Spleen (tissue), 13 donors: ENCODE results near the gene MAGEA1. TPM values are rescaled to one million over a fixed set of nuclear protein-coding genes. Genes with fewer than 3 reads are reported as not detected.
"Not testable (repeated sequence)": the region's sequence is repeated elsewhere in the genome, so short reads cannot be mapped to it uniquely, and the experiment has no call there.

Experiments
- DNase-seq: peaks from one replicate; pipeline ENCODE4 v3.0.0-alpha.2; 2020
- H3K27ac ChIP-seq, 8 donors: fragments of 200-600 bp; sonication (generic) in 7 of 8; 1 replicate in 4 of 8; 2 replicates in 4 of 8; pipeline versions ENCODE4 v1.5.0 to v1.8.0; 2016 to 2021; ENCODE audit warnings: inconsistent platforms in 4 of 8, mild to moderate bottlenecking in 4 of 8, moderate library complexity in 1 of 8
- H3K27me3 ChIP-seq, 7 donors: fragments of 200-600 bp; sonication (generic) in 6 of 7; replicated peaks in 1 of 7; 1 replicate in 4 of 7; 2 replicates in 3 of 7; pipeline versions ENCODE4 v1.5.0 to v1.8.0; 2016 to 2021; ENCODE audit warnings: inconsistent platforms in 3 of 7, mild to moderate bottlenecking in 1 of 7
- H3K36me3 ChIP-seq, 6 donors: fragments of 200-600 bp; sonication (generic) in 5 of 6; 1 replicate in 4 of 6; 2 replicates in 2 of 6; pipeline versions ENCODE4 v1.5.0 to v1.8.0; 2016 to 2021; ENCODE audit warnings: inconsistent platforms in 2 of 6
- H3K4me1 ChIP-seq, 6 donors: fragments of 200-600 bp; sonication (generic) in 5 of 6; 1 replicate in 3 of 6; 2 replicates in 3 of 6; pipeline versions ENCODE4 v1.5.0 to v1.8.0; 2016 to 2021; ENCODE audit warnings: inconsistent platforms in 3 of 6
- H3K4me3 ChIP-seq, 8 donors: fragments of 200-600 bp; sonication (generic) in 7 of 8; 1 replicate in 4 of 8; 2 replicates in 4 of 8; pipeline versions ENCODE4 v1.5.0 to v1.8.0; 2016 to 2021; ENCODE audit warnings: inconsistent platforms in 4 of 8, mild to moderate bottlenecking in 4 of 8, moderate library complexity in 2 of 8
- H3K9me3 ChIP-seq, 8 donors: fragments of 200-600 bp; sonication (generic) in 7 of 8; 1 replicate in 4 of 8; 2 replicates in 4 of 8; pipeline versions ENCODE4 v1.5.0 to v1.8.0; 2016 to 2021; ENCODE audit warnings: inconsistent platforms in 4 of 8
- CTCF ChIP-seq, 11 experiments: fragments of 200-600 bp in 7 of 11; fragments of 450-650 bp in 4 of 11; sonication (generic) in 4 of 11; IDR thresholded peaks in 8 of 11; conservative IDR thresholded peaks in 3 of 11; 1 replicate in 7 of 11; 2 replicates in 4 of 11; pipeline versions ENCODE4 v1.4.0 to v1.8.0; 2016 to 2021; ENCODE audit warnings: antibody characterized with exemption in 11 of 11, inconsistent platforms in 4 of 11, mild to moderate bottlenecking in 1 of 11
- POLR2A ChIP-seq, 3 donors: fragments of 450-650 bp; IDR thresholded peaks; one replicate each; pipeline ENCODE4 v1.5.1; 2017; ENCODE audit warnings: antibody characterized with exemption in 3 of 3, mild to moderate bottlenecking in 1 of 3
- POLR2AphosphoS5 ChIP-seq, 3 donors: sonication (generic); formaldehyde crosslinking; IDR thresholded peaks; one replicate each; pipeline ENCODE4 v1.5.1; 2017; ENCODE audit warnings: antibody characterized with exemption in 3 of 3
- WGBS, 5 donors: extraction: QIAGEN DNeasy Blood & Tissue Kit in 3 of 5; methylation state at CpG; one replicate each; pipeline versions ENCODE4 v1.1.5 to v1.1.7; 2013 to 2018; 5-methylcytosine and 5-hydroxymethylcytosine counted together
- intact Hi-C: fragments of 100-400 bp; cut with DNase I; formaldehyde crosslinking; loops from one replicate; pipeline ENCODE4 v1.15.0; 2023; ENCODE audit warnings: low total_unique reads
- long read RNA-seq, 2 donors: transcript quantifications; one replicate each; lab custom pipeline, GENCODE V29; 2026
- polyA plus RNA-seq, 3 donors: library from polyadenylated mRNA; stranded (reverse); fragments of 200-250 nt; gene quantifications; one replicate each; pipeline ENCODE4 v1.2.1, GENCODE V29; 2013
- total RNA-seq, 7 donors: library from RNA; depleted of rRNA in 3 of 7; stranded (reverse); fragments of >200 nt in 3 of 7; fragmentation: NEBNext Ultra II Directional in 4 of 7; extraction: Animal tissue kit (Norgen Biotek cat#: 25700) in 4 of 7; gene quantifications; one replicate each; pipeline versions ENCODE4 v1.1.0 to v1.2.1, GENCODE V29; 2016 to 2021
- donor health status: healthy with polysubstance abuse.
- donor health status: DM: no; HTN: no; CAD: no; lungs with moderate emphysema.
- donor health status: DM: no; HTN: no; CAD: no.
- donor health status: Bipolar disorder and iron deficiency.
- donor health status: healthy.
- donor health status: DM: no; HTN: no; CAD: no.
- donor health status: DM: yes; HTN: yes; CAD: no.

MAGEA1 gene
- total RNA-seq (not detected), polyA plus RNA-seq (not detected)
- long read RNA-seq, donor 1 = 0 reads
- long read RNA-seq, donor 2 = 0 reads

- TF ChIP-seq POLR2AphosphoS5 (IDR thresholded peaks at IDR 0.05) = no peak
- TF ChIP-seq POLR2A (IDR thresholded peaks at IDR 0.05) = no peak
- TF ChIP-seq CTCF (IDR thresholded peaks at IDR 0.05 in 8 of 11, conservative IDR thresholded peaks at IDR 0.05 in 3 of 11) = no peak
- DNase-seq = no peak
- no peak within 1 kb of the TSS for H3K4me3 ChIP-seq
- 89 to 99% (median 92%) methylated on average over 8 to 19 of the region's 19 CpGs for WGBS, 5 donors
- no peak within 1 kb of the TSS for H3K27ac ChIP-seq
- H3K27me3 ChIP-seq = peaks cover 0 to 8% (median 0%) of the 10 kb centered on the region in 7 donors
- intact Hi-C loops = no loop called here
- no peaks in the 10 kb centered on the region for H3K4me1 ChIP-seq
- no peaks in the 10 kb centered on the region for H3K36me3 ChIP-seq
- H3K9me3 ChIP-seq = no peaks in the 10 kb centered on the region
Observed at GRCh38 chrX:153179131-153179530, at the start of gene MAGEA1. TSS of gene MAGEA1 (plus strand) at chrX:153179284. CDS start at chrX:153182390, 3,106 bp downstream.

- intact Hi-C loops, H3K27ac ChIP-seq: not testable (repeated sequence)
- no CpG with 5 or more reads among the region's 12 CpGs for WGBS, 5 donors
Observed at GRCh38 chrX:153132924-153133323, 46.2 kb upstream of the MAGEA1 start.

GRCh38 chrX:153139074-153139473, 40.0 kb upstream of the MAGEA1 start:
- H3K27me3 ChIP-seq, intact Hi-C loops, H3K4me1 ChIP-seq, H3K36me3 ChIP-seq, H3K27ac ChIP-seq, H3K9me3 ChIP-seq, H3K4me3 ChIP-seq, DNase-seq: not testable (repeated sequence)
- no CpG with 5 or more reads among the region's 4 CpGs for WGBS, 5 donors

More at GRCh38 chrX:153132924-153133323, 46.2 kb upstream of the MAGEA1 start:
- H3K9me3 ChIP-seq, DNase-seq, H3K27me3 ChIP-seq, H3K36me3 ChIP-seq, H3K4me1 ChIP-seq, H3K4me3 ChIP-seq: not testable (repeated sequence)

- H3K27me3 ChIP-seq, H3K4me1 ChIP-seq, H3K9me3 ChIP-seq, H3K27ac ChIP-seq, intact Hi-C loops, H3K36me3 ChIP-seq, H3K4me3 ChIP-seq, DNase-seq: not testable (repeated sequence)
- WGBS, 5 donors = 38 to 73% (median 41%) methylated on average over 1 of the region's 7 CpGs; no CpG with 5 or more reads in 2 of the 5 donors
Observed at GRCh38 chrX:153146288-153146687, 32.8 kb upstream of the MAGEA1 start.

GRCh38 chrX:153153516-153153915, 25.6 kb upstream of the MAGEA1 start:
- Histone ChIP-seq H3K9me3 (no peaks in the 10 kb centered on the region), H3K4me1 (no peaks in the 10 kb centered on the region), H3K27ac (no peak overlapping the region), H3K36me3 (no peaks in the 10 kb centered on the region), H3K4me3 (no peak overlapping the region), H3K27me3 (peaks cover 0 to 8% (median 0%) of the 10 kb centered on the region in 7 donors)
- WGBS, 5 donors = 66 to 86% (median 78%) methylated on average over 3 of the region's 3 CpGs
- TF ChIP-seq POLR2AphosphoS5 (IDR thresholded peaks at IDR 0.05) = no peak
- no peak for TF ChIP-seq POLR2A (IDR thresholded peaks at IDR 0.05)
- intact Hi-C loops = no loop called here
- no peak for DNase-seq

GRCh38 chrX:153157450-153157849, 21.6 kb upstream of the MAGEA1 start:
- Histone ChIP-seq H3K4me1 (no peaks in the 10 kb centered on the region), H3K27ac (no peak overlapping the region), H3K9me3 (no peaks in the 10 kb centered on the region), H3K4me3 (no peak overlapping the region), H3K27me3 (peaks cover 0 to 8% (median 0%) of the 10 kb centered on the region in 7 donors), H3K36me3 (no peaks in the 10 kb centered on the region)
- no peak for TF ChIP-seq POLR2A (IDR thresholded peaks at IDR 0.05)
- TF ChIP-seq CTCF (IDR thresholded peaks at IDR 0.05 in 8 of 11, conservative IDR thresholded peaks at IDR 0.05 in 3 of 11) = no peak
- TF ChIP-seq POLR2AphosphoS5 (IDR thresholded peaks at IDR 0.05) = no peak
- WGBS, 5 donors = 76 to 87% (median 81%) methylated on average over 5 of the region's 5 CpGs
- no peak for DNase-seq
- intact Hi-C loops = no loop called here
